HUES48 (cell line): ENCODE measurements around the gene VEGFA.

ENCODE experiments used
- H3K27ac ChIP-seq: one replicate; pipeline ENCODE4 v1.7.0; 2013; ENCODE audit warnings: low read depth, low read length, inconsistent platforms
- H3K27me3 ChIP-seq: 2 replicates; pipeline ENCODE4 v1.6.1; 2013; ENCODE audit warnings: mild to moderate bottlenecking, low read length; ENCODE audit not compliant: control insufficient read depth, insufficient read depth
- H3K36me3 ChIP-seq: 2 replicates; pipeline ENCODE4 v1.6.1; 2013; ENCODE audit warnings: low read length; ENCODE audit not compliant: control insufficient read depth, insufficient read depth
- H3K4me1 ChIP-seq: 2 replicates; pipeline ENCODE4 v1.6.1; 2013; ENCODE audit warnings: mild to moderate bottlenecking, low read length; ENCODE audit not compliant: control insufficient read depth, insufficient read depth
- H3K4me3 ChIP-seq: 2 replicates; pipeline ENCODE4 v1.5.1; 2013; ENCODE audit warnings: mild to moderate bottlenecking, low read depth, low read length
- H3K9ac ChIP-seq: 2 replicates; pipeline ENCODE4 v1.6.1; 2013; ENCODE audit warnings: mild to moderate bottlenecking, low read depth, low read length, moderate library complexity
- H3K9me3 ChIP-seq: 2 replicates; pipeline ENCODE4 v1.6.1; 2013; ENCODE audit warnings: low read length; ENCODE audit not compliant: control insufficient read depth, insufficient read depth

VEGFA gene

GRCh38 chr6:43730634-43731033 is 39.4 kb upstream of the VEGFA start:
- H3K9me3 ChIP-seq, result peaks cover 3% of the 10 kb centered on the region; the same call in 1 of the 2 replicates
- peaks cover 6% of the 10 kb centered on the region; the same call in 1 of the 2 replicates for H3K4me1 ChIP-seq

GRCh38 chr6:43733471-43734293 is 36.3 kb upstream of the VEGFA start:
- Histone ChIP-seq H3K4me3 (no peak overlapping the region), H3K27me3 (no peaks in the 10 kb centered on the region), H3K4me1 (peaks cover 12% of the 10 kb centered on the region), H3K9me3 (peaks cover 3% of the 10 kb centered on the region; the same call in 1 of the 2 replicates), H3K27ac (no peak overlapping the region), H3K9ac (no peak overlapping the region), H3K36me3 (no peaks in the 10 kb centered on the region)

More at GRCh38 chr6:43730634-43731033, 39.4 kb upstream of the VEGFA start:
- no peak overlapping the region for H3K4me3 ChIP-seq
- H3K36me3 ChIP-seq, result no peaks in the 10 kb centered on the region
- H3K27me3 ChIP-seq, result no peaks in the 10 kb centered on the region
- no peak overlapping the region for H3K27ac ChIP-seq
- no peak overlapping the region for H3K9ac ChIP-seq

GRCh38 chr6:43734294-43734665 is 35.7 kb upstream of the VEGFA start:
- H3K4me1 ChIP-seq, result peaks cover 12% of the 10 kb centered on the region
- H3K27ac ChIP-seq, result no peak overlapping the region
- no peaks in the 10 kb centered on the region for H3K27me3 ChIP-seq
- no peaks in the 10 kb centered on the region for H3K36me3 ChIP-seq
- H3K9ac ChIP-seq, result no peak overlapping the region
- peaks cover 3% of the 10 kb centered on the region; the same call in 1 of the 2 replicates for H3K9me3 ChIP-seq
- no peak overlapping the region for H3K4me3 ChIP-seq

- no peaks in the 10 kb centered on the region for H3K27me3 ChIP-seq
- H3K27ac ChIP-seq, result no peak overlapping the region
- H3K4me3 ChIP-seq, result no peak overlapping the region
- H3K9me3 ChIP-seq, result peaks cover 3% of the 10 kb centered on the region; the same call in 1 of the 2 replicates
- no peak overlapping the region for H3K9ac ChIP-seq
- H3K4me1 ChIP-seq, result peaks cover 12% of the 10 kb centered on the region
- no peaks in the 10 kb centered on the region for H3K36me3 ChIP-seq
Observed at GRCh38 chr6:43735642-43736199, 34.3 kb upstream of the VEGFA start.

GRCh38 chr6:43736211-43736786 is 33.7 kb upstream of the VEGFA start:
- Histone ChIP-seq H3K9me3 (peaks cover under 1% of the 10 kb centered on the region; the same call in 1 of the 2 replicates), H3K4me3 (no peak overlapping the region), H3K27ac (no peak overlapping the region), H3K36me3 (no peaks in the 10 kb centered on the region), H3K27me3 (no peaks in the 10 kb centered on the region), H3K9ac (no peak overlapping the region), H3K4me1 (peaks cover 12% of the 10 kb centered on the region)

GRCh38 chr6:43736844-43737243 is 33.2 kb upstream of the VEGFA start:
- H3K27ac ChIP-seq, result no peak overlapping the region
- no peak overlapping the region for H3K9ac ChIP-seq
- H3K27me3 ChIP-seq, result no peaks in the 10 kb centered on the region
- no peaks in the 10 kb centered on the region for H3K36me3 ChIP-seq
- H3K4me1 ChIP-seq, result peaks cover 12% of the 10 kb centered on the region
- H3K9me3 ChIP-seq, result no peaks in the 10 kb centered on the region
- H3K4me3 ChIP-seq, result no peak overlapping the region

GRCh38 chr6:43737272-43738081 is 32.5 kb upstream of the VEGFA start:
- no peak overlapping the region for H3K4me3 ChIP-seq

GRCh38 chr6:43738267-43738676 is 31.7 kb upstream of the VEGFA start:
- H3K27me3 ChIP-seq, result no peaks in the 10 kb centered on the region

More at GRCh38 chr6:43737272-43738081, 32.5 kb upstream of the VEGFA start:
- no peak overlapping the region for H3K9ac ChIP-seq
- H3K4me1 ChIP-seq, result peaks cover 12% of the 10 kb centered on the region
- H3K36me3 ChIP-seq, result no peaks in the 10 kb centered on the region
- no peaks in the 10 kb centered on the region for H3K27me3 ChIP-seq
- no peak overlapping the region for H3K27ac ChIP-seq
- no peaks in the 10 kb centered on the region for H3K9me3 ChIP-seq

GRCh38 chr6:43738877-43739641 is 31.0 kb upstream of the VEGFA start:
- Histone ChIP-seq H3K36me3 (no peaks in the 10 kb centered on the region), H3K27ac (no peak overlapping the region), H3K4me1 (peaks cover 6% of the 10 kb centered on the region; the same call in 1 of the 2 replicates)

More at GRCh38 chr6:43738267-43738676, 31.7 kb upstream of the VEGFA start:
- Histone ChIP-seq H3K9me3 (no peaks in the 10 kb centered on the region), H3K4me3 (no peak overlapping the region), H3K27ac (no peak overlapping the region), H3K4me1 (peaks cover 12% of the 10 kb centered on the region), H3K9ac (no peak overlapping the region), H3K36me3 (no peaks in the 10 kb centered on the region)

GRCh38 chr6:43739642-43740091 is 30.3 kb upstream of the VEGFA start:
- Histone ChIP-seq H3K9me3 (no peaks in the 10 kb centered on the region), H3K4me3 (no peak overlapping the region), H3K9ac (no peak overlapping the region), H3K27me3 (no peaks in the 10 kb centered on the region), H3K27ac (no peak overlapping the region), H3K4me1 (peaks cover 6% of the 10 kb centered on the region; the same call in 1 of the 2 replicates), H3K36me3 (no peaks in the 10 kb centered on the region)

More at GRCh38 chr6:43738877-43739641, 31.0 kb upstream of the VEGFA start:
- H3K4me3 ChIP-seq, result no peak overlapping the region
- H3K9me3 ChIP-seq, result no peaks in the 10 kb centered on the region
- H3K27me3 ChIP-seq, result no peaks in the 10 kb centered on the region
- no peak overlapping the region for H3K9ac ChIP-seq
